Spleen (tissue), 11 donors: ENCODE measurements around the gene LEUTX. TPM values are rescaled to one million over a fixed set of nuclear protein-coding genes. Genes with fewer than 3 reads are reported as not detected.
A peak's percentile ranks its signal among the peaks of the same experiment; 100 is the strongest.

ENCODE experiments used
- DNase-seq: peaks from one replicate; pipeline ENCODE4 v3.0.0-alpha.2; 2020
- H3K27ac ChIP-seq, 8 donors: fragments of 200-600 bp; sonication (generic) in 7 of 8; 1 replicate in 4 of 8; 2 replicates in 4 of 8; pipeline versions ENCODE4 v1.5.0 to v1.8.0; 2016 to 2021; ENCODE audit warnings: inconsistent platforms in 4 of 8, mild to moderate bottlenecking in 4 of 8, moderate library complexity in 1 of 8
- H3K27me3 ChIP-seq, 7 donors: fragments of 200-600 bp; sonication (generic) in 6 of 7; replicated peaks in 1 of 7; 1 replicate in 4 of 7; 2 replicates in 3 of 7; pipeline versions ENCODE4 v1.5.0 to v1.8.0; 2016 to 2021; ENCODE audit warnings: inconsistent platforms in 3 of 7, mild to moderate bottlenecking in 1 of 7
- H3K36me3 ChIP-seq, 6 donors: fragments of 200-600 bp; sonication (generic) in 5 of 6; 1 replicate in 4 of 6; 2 replicates in 2 of 6; pipeline versions ENCODE4 v1.5.0 to v1.8.0; 2016 to 2021; ENCODE audit warnings: inconsistent platforms in 2 of 6
- H3K4me1 ChIP-seq, 6 donors: fragments of 200-600 bp; sonication (generic) in 5 of 6; 1 replicate in 3 of 6; 2 replicates in 3 of 6; pipeline versions ENCODE4 v1.5.0 to v1.8.0; 2016 to 2021; ENCODE audit warnings: inconsistent platforms in 3 of 6
- H3K4me3 ChIP-seq, 8 donors: fragments of 200-600 bp; sonication (generic) in 7 of 8; 1 replicate in 4 of 8; 2 replicates in 4 of 8; pipeline versions ENCODE4 v1.5.0 to v1.8.0; 2016 to 2021; ENCODE audit warnings: inconsistent platforms in 4 of 8, mild to moderate bottlenecking in 4 of 8, moderate library complexity in 2 of 8
- H3K9me3 ChIP-seq, 8 donors: fragments of 200-600 bp; sonication (generic) in 7 of 8; 1 replicate in 4 of 8; 2 replicates in 4 of 8; pipeline versions ENCODE4 v1.5.0 to v1.8.0; 2016 to 2021; ENCODE audit warnings: inconsistent platforms in 4 of 8
- POLR2A ChIP-seq, 3 donors: fragments of 450-650 bp; IDR thresholded peaks; one replicate each; pipeline ENCODE4 v1.5.1; 2017; ENCODE audit warnings: antibody characterized with exemption in 3 of 3, mild to moderate bottlenecking in 1 of 3
- POLR2AphosphoS5 ChIP-seq, 3 donors: sonication (generic); formaldehyde crosslinking; IDR thresholded peaks; one replicate each; pipeline ENCODE4 v1.5.1; 2017; ENCODE audit warnings: antibody characterized with exemption in 3 of 3
- WGBS, 5 donors: extraction: QIAGEN DNeasy Blood & Tissue Kit in 3 of 5; methylation state at CpG; one replicate each; pipeline versions ENCODE4 v1.1.5 to v1.1.7; 2013 to 2018; 5-methylcytosine and 5-hydroxymethylcytosine counted together
- intact Hi-C: fragments of 100-400 bp; cut with DNase I; formaldehyde crosslinking; loops from one replicate; pipeline ENCODE4 v1.15.0; 2023; ENCODE audit warnings: low total_unique reads
- polyA plus RNA-seq, 3 donors: library from polyadenylated mRNA; stranded (reverse); fragments of 200-250 nt; gene quantifications; one replicate each; pipeline ENCODE4 v1.2.1, GENCODE V29; 2013
- total RNA-seq, 7 donors: library from RNA; depleted of rRNA in 3 of 7; stranded (reverse); fragments of >200 nt in 3 of 7; fragmentation: NEBNext Ultra II Directional in 4 of 7; extraction: Animal tissue kit (Norgen Biotek cat#: 25700) in 4 of 7; gene quantifications; one replicate each; pipeline versions ENCODE4 v1.1.0 to v1.2.1, GENCODE V29; 2016 to 2021
- TF ChIP-seq, protein P1 (sequence below), 11 experiments: fragments of 200-600 bp in 7 of 11; fragments of 450-650 bp in 4 of 11; sonication (generic) in 4 of 11; IDR thresholded peaks in 8 of 11; conservative IDR thresholded peaks in 3 of 11; 1 replicate in 7 of 11; 2 replicates in 4 of 11; pipeline versions ENCODE4 v1.4.0 to v1.8.0; 2016 to 2021; ENCODE audit warnings: antibody characterized with exemption in 11 of 11, inconsistent platforms in 4 of 11, mild to moderate bottlenecking in 1 of 11
- donor health status: healthy with polysubstance abuse.
- donor health status: DM: no; HTN: no; CAD: no; lungs with moderate emphysema.
- donor health status: DM: no; HTN: no; CAD: no.
- donor health status: Bipolar disorder and iron deficiency.
- donor health status: healthy.
- donor health status: DM: no; HTN: no; CAD: no.
- donor health status: DM: yes; HTN: yes; CAD: no.

Gene LEUTX
- total and polyA plus RNA-seq, 10 donors = not detected

DNA sequence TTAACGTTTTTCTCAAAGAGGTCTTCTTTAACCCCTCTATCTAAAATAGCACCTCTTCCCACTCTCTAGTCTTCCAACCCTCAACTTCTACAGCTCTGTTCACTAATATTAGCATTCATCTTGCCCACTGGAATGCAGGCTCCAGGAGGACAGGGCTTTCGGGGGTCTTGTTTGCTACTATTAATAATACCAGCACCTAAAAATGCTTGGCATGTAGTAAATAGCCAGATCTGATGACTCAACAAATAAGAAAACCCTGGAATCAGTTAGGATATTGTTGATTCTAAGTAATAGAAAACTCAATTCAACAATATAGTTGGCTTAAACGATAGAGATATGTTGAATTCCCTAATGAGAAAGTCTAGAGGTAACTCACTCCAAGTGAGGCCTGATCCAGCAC, 41.1 kb downstream of the LEUTX start:
- Histone ChIP-seq H3K27ac (no peak overlapping the region), H3K4me3 (no peak overlapping the region), H3K4me1 (peaks cover 5 to 35% (median 17%) of the 10 kb centered on the region in 6 donors), H3K36me3 (peaks cover 0 to 24% (median 0%) of the 10 kb centered on the region in 6 donors), H3K9me3 (no peaks in the 10 kb centered on the region), H3K27me3 (no peaks in the 10 kb centered on the region)
- intact Hi-C loops = no loop called here
- TF ChIP-seq POLR2A (IDR thresholded peaks at IDR 0.05) (no peak), POLR2AphosphoS5 (IDR thresholded peaks at IDR 0.05) (no peak)
- TF ChIP-seq, protein P1, sequence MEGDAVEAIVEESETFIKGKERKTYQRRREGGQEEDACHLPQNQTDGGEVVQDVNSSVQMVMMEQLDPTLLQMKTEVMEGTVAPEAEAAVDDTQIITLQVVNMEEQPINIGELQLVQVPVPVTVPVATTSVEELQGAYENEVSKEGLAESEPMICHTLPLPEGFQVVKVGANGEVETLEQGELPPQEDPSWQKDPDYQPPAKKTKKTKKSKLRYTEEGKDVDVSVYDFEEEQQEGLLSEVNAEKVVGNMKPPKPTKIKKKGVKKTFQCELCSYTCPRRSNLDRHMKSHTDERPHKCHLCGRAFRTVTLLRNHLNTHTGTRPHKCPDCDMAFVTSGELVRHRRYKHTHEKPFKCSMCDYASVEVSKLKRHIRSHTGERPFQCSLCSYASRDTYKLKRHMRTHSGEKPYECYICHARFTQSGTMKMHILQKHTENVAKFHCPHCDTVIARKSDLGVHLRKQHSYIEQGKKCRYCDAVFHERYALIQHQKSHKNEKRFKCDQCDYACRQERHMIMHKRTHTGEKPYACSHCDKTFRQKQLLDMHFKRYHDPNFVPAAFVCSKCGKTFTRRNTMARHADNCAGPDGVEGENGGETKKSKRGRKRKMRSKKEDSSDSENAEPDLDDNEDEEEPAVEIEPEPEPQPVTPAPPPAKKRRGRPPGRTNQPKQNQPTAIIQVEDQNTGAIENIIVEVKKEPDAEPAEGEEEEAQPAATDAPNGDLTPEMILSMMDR (IDR thresholded peaks at IDR 0.05 in 8 of 11, conservative IDR thresholded peaks at IDR 0.05 in 3 of 11) = no peak
- DNase-seq = no peak
- WGBS, 5 donors = 88 to 97% (median 93%) methylated on average over 3 of the region's 3 CpGs

DNA sequence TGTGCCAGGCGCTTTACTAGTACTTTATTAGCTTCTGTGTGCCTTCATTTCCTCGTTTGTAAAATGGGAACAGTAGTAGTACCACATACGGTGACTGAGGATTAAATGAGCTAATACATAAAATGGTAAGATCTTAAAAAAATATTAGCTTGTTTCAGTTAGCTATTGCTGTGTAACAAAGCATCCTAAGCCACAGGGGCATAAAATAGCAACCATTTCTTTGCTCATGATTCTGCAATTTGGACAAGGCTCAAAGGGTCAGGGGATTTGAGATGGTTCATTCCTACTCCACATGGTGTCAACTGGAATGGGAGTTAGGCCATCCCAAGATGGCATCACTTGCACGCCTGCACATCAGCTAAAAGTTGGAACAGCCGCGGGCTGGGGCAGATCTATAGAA, 42.0 kb downstream of the LEUTX start:
- Histone ChIP-seq H3K4me1 (peaks cover 5 to 44% (median 21%) of the 10 kb centered on the region in 6 donors), H3K36me3 (peaks cover 0 to 27% (median 6%) of the 10 kb centered on the region in 6 donors), H3K4me3 (no peak overlapping the region), H3K27me3 (no peaks in the 10 kb centered on the region), H3K9me3 (no peaks in the 10 kb centered on the region), H3K27ac (no peak overlapping the region)
- intact Hi-C loops = no loop called here
- 91 to 97% (median 94%) methylated on average over 6 of the region's 6 CpGs for WGBS, 5 donors
- TF ChIP-seq, protein P1 (IDR thresholded peaks at IDR 0.05 in 8 of 11, conservative IDR thresholded peaks at IDR 0.05 in 3 of 11) = no peak
- TF ChIP-seq POLR2A (IDR thresholded peaks at IDR 0.05) = no peak
- no peak for TF ChIP-seq POLR2AphosphoS5 (IDR thresholded peaks at IDR 0.05)
- no peak for DNase-seq

DNA sequence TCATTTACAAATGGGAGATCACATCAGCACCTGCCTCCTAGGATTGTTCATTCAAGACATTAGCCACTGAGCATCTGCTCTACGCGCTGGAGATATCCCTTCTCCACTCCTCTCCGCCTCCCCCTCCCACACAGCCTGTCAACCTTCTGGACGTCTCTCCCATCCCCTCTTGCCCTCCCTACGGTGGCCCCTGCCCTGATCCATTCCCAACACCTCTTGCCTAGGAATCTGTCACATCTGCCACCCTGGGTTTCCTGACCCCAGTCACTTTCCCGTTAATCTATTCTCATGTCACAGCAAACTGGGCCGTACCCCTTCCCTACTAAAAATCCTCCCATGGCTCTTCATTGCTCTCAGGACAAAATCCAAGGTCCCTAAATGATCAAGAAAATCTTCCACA, 45.0 kb downstream of the LEUTX start:
- peak overlapping the region in 6 of 8 donors; percentile 70 to 86 (median 81) for H3K27ac ChIP-seq
- WGBS, 5 donors = 32 to 43% (median 35%) methylated on average over 7 of the region's 7 CpGs
- TF ChIP-seq POLR2AphosphoS5 (IDR thresholded peaks at IDR 0.05) (no peak), POLR2A (IDR thresholded peaks at IDR 0.05) (no peak)
- TF ChIP-seq, protein P1 (IDR thresholded peaks at IDR 0.05 in 8 of 11, conservative IDR thresholded peaks at IDR 0.05 in 3 of 11) = no peak
- peak overlapping the region; percentile 61 to 88 (median 75) for H3K4me3 ChIP-seq
- peaks cover 5 to 56% (median 23%) of the 10 kb centered on the region in 6 donors for H3K4me1 ChIP-seq
- H3K9me3 ChIP-seq = no peaks in the 10 kb centered on the region
- H3K36me3 ChIP-seq = peaks cover 0 to 38% (median 33%) of the 10 kb centered on the region in 6 donors
- no peak for DNase-seq
- H3K27me3 ChIP-seq = no peaks in the 10 kb centered on the region
- intact Hi-C loops = no loop called here

DNA sequence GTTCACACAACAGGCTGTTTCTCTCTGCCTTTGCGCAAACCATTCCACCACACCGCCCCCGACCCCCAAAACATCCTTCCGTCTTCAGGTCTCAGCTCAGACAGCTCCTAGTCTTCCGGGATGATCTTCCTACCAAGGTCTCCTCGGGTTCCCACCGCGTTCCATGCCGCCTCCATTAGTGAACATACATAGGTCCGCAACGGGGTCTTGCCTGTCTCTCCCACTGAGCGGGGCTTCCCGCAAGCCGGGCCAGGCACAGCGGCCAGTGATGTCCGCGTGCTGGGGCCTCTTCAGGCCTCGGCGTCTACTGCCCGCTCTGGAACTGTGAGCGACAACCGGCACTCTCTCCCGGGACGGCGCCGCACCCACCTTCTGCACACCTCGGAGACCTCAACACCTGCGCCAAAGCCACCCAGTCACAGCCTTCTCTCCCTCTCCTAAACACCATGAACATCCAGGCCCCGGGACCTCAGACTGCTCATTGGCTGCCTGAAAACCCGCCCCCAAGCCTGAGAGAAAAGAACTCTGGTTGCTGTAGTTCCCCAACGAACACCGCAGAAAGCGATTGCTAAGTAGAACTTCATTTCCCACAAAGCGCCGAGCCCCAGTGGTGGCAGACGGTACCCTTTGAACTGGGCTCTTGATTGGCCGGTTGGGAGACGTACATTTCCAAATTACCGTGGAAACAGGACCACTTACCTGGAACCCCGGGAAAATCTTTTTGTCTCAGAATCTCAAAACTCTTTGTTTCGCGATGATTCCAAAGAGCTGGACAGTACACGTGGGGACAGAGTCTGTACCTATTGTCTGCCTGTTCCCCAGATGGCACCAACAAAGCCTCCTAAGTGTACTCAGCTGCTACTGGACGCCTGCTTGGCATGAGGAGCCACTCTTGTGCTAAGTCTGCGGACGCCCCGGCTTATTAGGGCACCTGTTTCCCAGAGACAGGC, 45.8 kb downstream of the LEUTX start:
- intact Hi-C loops = no loop called here
- peak overlapping the region; percentile 58 to 86 (median 78) for H3K27ac ChIP-seq
- H3K9me3 ChIP-seq = no peaks in the 10 kb centered on the region
- WGBS, 5 donors = 6 to 10% (median 7%) methylated on average over 35 to 47 of the region's 47 CpGs
- peaks cover 0 to 45% (median 38%) of the 10 kb centered on the region in 6 donors for H3K36me3 ChIP-seq
- TF ChIP-seq POLR2AphosphoS5 (IDR thresholded peaks at IDR 0.05) (peak; percentile 90 to 94 (median 91)), POLR2A (IDR thresholded peaks at IDR 0.05) (no peak)
- TF ChIP-seq, protein P1 (IDR thresholded peaks at IDR 0.05 in 8 of 11, conservative IDR thresholded peaks at IDR 0.05 in 3 of 11) = peak in 1 of 11 experiments; percentile 32
- no peaks in the 10 kb centered on the region for H3K27me3 ChIP-seq
- H3K4me1 ChIP-seq = peaks cover 5 to 59% (median 22%) of the 10 kb centered on the region in 6 donors
- DNase-seq = peak; percentile 94
- H3K4me3 ChIP-seq = peak overlapping the region; percentile 61 to 88 (median 75)
